Measurements from ENCODE around the gene FAM53A. TPM values are rescaled to one million over a fixed set of nuclear protein-coding genes. Genes with fewer than 3 reads are reported as not detected.

Gene FAM53A
- total and polyA plus RNA-seq, 2 of the 13 experiments (the other 11 are each of a cell fraction or from before 2014, with no cell fraction given) = 0.48 to 1.1 TPM

- H3K4me2 ChIP-seq (ENCODE audit: low read depth, low read length) = no peak overlapping the region
- in situ Hi-C loops (cut with HindIII; ENCODE audit: extremely low pct_ligation_motif_present, low pct_unique_long_range_greater_than_20kb) (no loop called here), intact Hi-C loops (cut with micrococcal nuclease; ENCODE audit: unreplicated experiment) (no loop called here)
- no peaks in the 10 kb centered on the region for H3K79me2 ChIP-seq (ENCODE audit: insufficient read depth, low read length)
- WGBS (ENCODE audit: low lambda C conversion rate) = 69% methylated on average over 6 of the region's 18 CpGs
- no peaks in the 10 kb centered on the region for H3K36me3 ChIP-seq (replicated peaks in 1 of 2; ENCODE audit: control insufficient read depth in 1 of 2, insufficient read depth in 2 of 2, low read length in 2 of 2)
- H3K27ac ChIP-seq (ENCODE audit: extremely low read length, insufficient read depth, low read length) = no peak overlapping the region
- ATAC-seq = no peak
- no peaks in the 10 kb centered on the region for H4K20me1 ChIP-seq (ENCODE audit: insufficient read depth, low read length)
- 0 out of 2 replicates have a peak, but pooled peaks cover under 1% of the 10 kb centered on the region for H3K4me1 ChIP-seq (ENCODE audit: insufficient read depth, low read length)
- no peak overlapping the region for H3K4me3 ChIP-seq (replicated peaks in 1 of 3; ENCODE audit: insufficient read depth in 1 of 3, low read depth in 2 of 3, low read length in 3 of 3)
- no peak overlapping the region for H3K9ac ChIP-seq (ENCODE audit: insufficient read depth, low read depth, low read length)
- FAIRE-seq = no peak
- no peaks in the 10 kb centered on the region for H3K9me3 ChIP-seq (ENCODE audit: low read length)
- no peak overlapping the region for H2AFZ ChIP-seq (ENCODE audit: low read length)
- BruUV-seq (replicated peaks) = no TSS peak
- no peak for DNase-seq (ENCODE audit: low spot score)
- ChIA-PET CTCF (ENCODE audit: low intra/inter-chr PET ratio, low total read pairs) (no interaction called here), POLR2A (no interaction called here)
- no peak for TF ChIP-seq ZNF768 (CRISPR knock-in tag; IDR thresholded peaks at IDR 0.05)
- TF ChIP-seq CTCF (CRISPR knock-in tag; IDR thresholded peaks at IDR 0.05) = no peak
- no peak for TF ChIP-seq REXO4 (CRISPR knock-in tag; IDR thresholded peaks at IDR 0.05; ENCODE audit: borderline replicate concordance)
- TF ChIP-seq PREB (CRISPR knock-in tag; IDR thresholded peaks at IDR 0.05) = no peak
- no peak for TF ChIP-seq ZNF83 (CRISPR knock-in tag; IDR thresholded peaks at IDR 0.05; ENCODE audit: borderline replicate concordance)
- no peaks in the 10 kb centered on the region for H3K27me3 ChIP-seq (ENCODE audit: control insufficient read depth in 1 of 2, insufficient read depth in 2 of 2, low read length in 2 of 2)
These were observed 28.4 kb downstream of the FAM53A start for GRCh38 chr4:1655676-1656075.

GRCh38 chr4:1655081-1655480, 29.0 kb downstream of the FAM53A start:
- Histone ChIP-seq H3K27me3 (ENCODE audit: control insufficient read depth in 1 of 2, insufficient read depth in 2 of 2, low read length in 2 of 2) (no peaks in the 10 kb centered on the region), H3K4me1 (ENCODE audit: insufficient read depth, low read length) (no peaks in the 10 kb centered on the region), H3K36me3 (replicated peaks in 1 of 2; ENCODE audit: control insufficient read depth in 1 of 2, insufficient read depth in 2 of 2, low read length in 2 of 2) (no peaks in the 10 kb centered on the region), H4K20me1 (ENCODE audit: insufficient read depth, low read length) (no peaks in the 10 kb centered on the region), H3K27ac (ENCODE audit: extremely low read length, insufficient read depth, low read length) (no peak overlapping the region), H2AFZ (ENCODE audit: low read length) (no peak overlapping the region), H3K4me2 (ENCODE audit: low read depth, low read length) (no peak overlapping the region), H3K9ac (ENCODE audit: insufficient read depth, low read depth, low read length) (no peak overlapping the region), H3K9me3 (ENCODE audit: low read length) (no peaks in the 10 kb centered on the region), H3K79me2 (ENCODE audit: insufficient read depth, low read length) (no peaks in the 10 kb centered on the region), H3K4me3 (replicated peaks in 1 of 3; ENCODE audit: insufficient read depth in 1 of 3, low read depth in 2 of 3, low read length in 3 of 3) (no peak overlapping the region)
- WGBS (ENCODE audit: low lambda C conversion rate) = 88% methylated on average over 41 of the region's 47 CpGs
- FAIRE-seq = no peak
- ATAC-seq = no peak
- no peak for TF ChIP-seq ZNF737 (CRISPR knock-in tag; IDR thresholded peaks at IDR 0.05; ENCODE audit: borderline replicate concordance)
- TF ChIP-seq ZFP36L1 (CRISPR knock-in tag; IDR thresholded peaks at IDR 0.05) = no peak
- no peak for TF ChIP-seq DNMT1 (CRISPR knock-in tag; IDR thresholded peaks at IDR 0.05)
- no peak for TF ChIP-seq FOXK2 (IDR thresholded peaks at IDR 0.05)
- no peak for TF ChIP-seq RNF219 (CRISPR knock-in tag; IDR thresholded peaks at IDR 0.05)
- ChIA-PET CTCF (ENCODE audit: low intra/inter-chr PET ratio, low total read pairs) (no interaction called here), POLR2A (no interaction called here)
- no peak for DNase-seq (ENCODE audit: low spot score)
- no TSS peak for BruUV-seq (replicated peaks)
- in situ Hi-C loops (cut with HindIII; ENCODE audit: extremely low pct_ligation_motif_present, low pct_unique_long_range_greater_than_20kb) = no loop called here
- intact Hi-C loops (cut with micrococcal nuclease; ENCODE audit: unreplicated experiment) = no loop called here

Data from HepG2 (cell line).